Posterior vena cava (tissue), 2 donors: ENCODE results near the gene REM2. TPM values are rescaled to one million over a fixed set of nuclear protein-coding genes. Genes with fewer than 3 reads are reported as not detected.
A peak's percentile ranks its signal among the peaks of the same experiment; 100 is the strongest.

Experiments
- DNase-seq: peaks from one replicate; pipeline ENCODE4 v3.0.0-alpha.2; 2020; ENCODE audit warnings: low spot score
- intact Hi-C, 2 donors: fragments of 100-400 bp; cut with DNase I; formaldehyde crosslinking; loops; one replicate each; pipeline versions ENCODE4 v1.14.1 to v1.14.2; 2022 to 2023
- total RNA-seq, 2 donors: library from RNA; stranded (reverse); fragmentation: NEBNext Ultra II Directional; extraction: Animal tissue kit (Norgen Biotek cat#: 25700); gene quantifications; one replicate each; pipeline ENCODE4 v1.2.1, GENCODE V29; 2021
- donor health status: DM: yes; HTN: yes; CAD: no.
- donor health status: DM: yes; HTN: yes; CAD: no.

REM2 gene
- total RNA-seq, 2 donors from 2014 or later = 0.23 to 0.43 TPM

GRCh38 chr14:22870811-22871223 is 12.2 kb upstream of the REM2 start:
- intact Hi-C loops = loop anchor here in 1 of 2 donors (5.0 kb wide), 1 partner anchor 451 kb away; the partner anchor contains the start of gene PABPN1
- DNase-seq = no peak

DNA sequence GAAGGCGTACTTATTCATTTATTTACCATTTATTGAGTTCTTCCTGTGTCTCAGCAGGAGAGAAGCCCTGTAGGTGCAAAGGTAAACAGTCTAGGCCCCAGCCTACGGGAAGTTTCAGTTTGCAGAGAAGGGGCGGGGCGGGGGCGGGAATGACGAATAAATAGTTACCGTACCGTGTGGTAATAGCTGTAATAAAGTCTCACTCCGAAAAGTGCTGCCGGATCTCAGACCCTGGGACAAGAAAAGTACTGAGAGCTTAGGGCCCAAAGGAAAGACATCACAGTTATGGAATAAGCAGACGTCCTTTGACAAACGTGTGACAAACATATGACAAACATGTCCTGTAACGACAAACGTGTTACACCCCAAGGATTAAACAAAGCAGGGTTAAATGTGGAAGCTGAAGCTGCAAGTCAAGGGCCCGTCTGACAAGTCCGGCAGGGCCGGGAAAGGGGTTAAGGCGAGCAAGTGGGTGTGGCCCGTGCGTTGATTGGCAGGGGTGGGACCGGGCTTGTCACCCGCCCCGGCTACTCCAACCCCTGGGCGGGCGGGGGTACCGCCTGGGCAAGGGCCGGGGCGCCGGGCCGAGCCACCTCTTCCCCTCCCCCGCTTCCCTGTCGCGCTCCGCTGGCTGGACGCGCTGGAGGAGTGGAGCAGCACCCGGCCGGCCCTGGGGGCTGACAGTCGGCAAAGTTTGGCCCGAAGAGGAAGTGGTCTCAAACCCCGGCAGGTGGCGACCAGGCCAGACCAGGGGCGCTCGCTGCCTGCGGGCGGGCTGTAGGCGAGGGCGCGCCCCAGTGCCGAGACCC is 11.6 kb upstream of the REM2 start, which contains the start of gene LRP10:
LRP10 (plus strand) TSS at position 517 of the 809 bp plus-strand sequence. CDS start 564 bp downstream, outside the sequence.
- intact Hi-C loops = loop anchor here in 1 of 2 donors (5.0 kb wide), 1 partner anchor 451 kb away; the partner anchor contains the start of gene PABPN1
- peak; percentile 96 for DNase-seq

- peak; percentile 93 for DNase-seq
Observed at GRCh38 chr14:22872033-22872832, 10.8 kb upstream of the REM2 start.

DNA sequence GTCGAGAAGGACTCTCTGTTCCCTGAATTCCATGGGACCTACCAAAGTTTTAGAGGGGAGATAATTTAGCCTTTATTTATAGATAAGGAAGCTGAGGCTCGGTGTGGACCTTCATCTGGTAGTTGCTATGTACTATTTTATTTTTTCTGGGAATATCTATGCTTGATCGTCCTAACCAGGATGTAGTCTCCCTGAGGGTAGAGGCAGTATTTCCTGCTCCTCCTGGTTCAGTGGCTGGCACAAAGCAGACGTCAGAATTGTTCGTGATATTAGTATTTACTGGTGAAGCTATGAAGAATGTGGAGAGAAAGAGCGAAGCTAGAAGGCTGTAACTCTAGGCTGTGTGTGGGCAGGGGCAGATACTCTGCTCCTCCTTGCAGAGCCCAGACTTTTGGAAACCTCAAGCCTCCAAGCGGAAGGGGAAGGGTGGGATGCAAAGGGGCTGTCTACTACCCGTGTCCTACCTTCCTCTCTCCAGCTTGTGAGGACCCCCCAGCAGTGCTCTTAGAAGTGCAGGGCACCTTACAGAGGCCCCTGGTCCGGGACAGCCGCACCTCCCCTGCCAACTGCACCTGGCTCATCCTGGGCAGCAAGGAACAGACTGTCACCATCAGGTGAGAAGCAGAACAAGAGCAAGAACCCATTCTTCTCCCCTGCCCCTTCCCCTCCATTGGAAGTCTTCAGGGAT is 10.0 kb upstream of the REM2 start:
- DNase-seq = no peak
- intact Hi-C loops = loop anchor here in 1 of 2 donors (5.0 kb wide), 1 partner anchor 449 kb away; the partner anchor contains the start of gene PABPN1

More at GRCh38 chr14:22872033-22872832, 10.8 kb upstream of the REM2 start:
- intact Hi-C loops = loop anchor here in 1 of 2 donors (5.0 kb wide), 1 partner anchor 450 kb away; the partner anchor contains the start of gene PABPN1

DNA sequence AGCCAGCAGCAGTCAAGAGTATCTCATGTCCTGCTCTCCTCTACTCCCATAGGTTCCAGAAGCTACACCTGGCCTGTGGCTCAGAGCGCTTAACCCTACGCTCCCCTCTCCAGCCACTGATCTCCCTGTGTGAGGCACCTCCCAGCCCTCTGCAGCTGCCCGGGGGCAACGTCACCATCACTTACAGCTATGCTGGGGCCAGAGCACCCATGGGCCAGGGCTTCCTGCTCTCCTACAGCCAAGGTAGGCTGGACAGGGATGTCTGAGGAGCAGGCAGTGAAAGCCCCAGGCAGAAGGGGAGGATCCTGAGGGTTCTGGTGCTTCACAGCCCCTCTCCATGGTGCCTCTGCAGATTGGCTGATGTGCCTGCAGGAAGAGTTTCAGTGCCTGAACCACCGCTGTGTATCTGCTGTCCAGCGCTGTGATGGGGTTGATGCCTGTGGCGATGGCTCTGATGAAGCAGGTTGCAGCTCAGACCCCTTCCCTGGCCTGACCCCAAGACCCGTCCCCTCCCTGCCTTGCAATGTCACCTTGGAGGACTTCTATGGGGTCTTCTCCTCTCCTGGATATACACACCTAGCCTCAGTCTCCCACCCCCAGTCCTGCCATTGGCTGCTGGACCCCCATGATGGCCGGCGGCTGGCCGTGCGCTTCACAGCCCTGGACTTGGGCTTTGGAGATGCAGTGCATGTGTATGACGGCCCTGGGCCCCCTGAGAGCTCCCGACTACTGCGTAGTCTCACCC is 7.8 kb upstream of the REM2 start:
- no peak for DNase-seq
- intact Hi-C loops = no loop called here

DNA sequence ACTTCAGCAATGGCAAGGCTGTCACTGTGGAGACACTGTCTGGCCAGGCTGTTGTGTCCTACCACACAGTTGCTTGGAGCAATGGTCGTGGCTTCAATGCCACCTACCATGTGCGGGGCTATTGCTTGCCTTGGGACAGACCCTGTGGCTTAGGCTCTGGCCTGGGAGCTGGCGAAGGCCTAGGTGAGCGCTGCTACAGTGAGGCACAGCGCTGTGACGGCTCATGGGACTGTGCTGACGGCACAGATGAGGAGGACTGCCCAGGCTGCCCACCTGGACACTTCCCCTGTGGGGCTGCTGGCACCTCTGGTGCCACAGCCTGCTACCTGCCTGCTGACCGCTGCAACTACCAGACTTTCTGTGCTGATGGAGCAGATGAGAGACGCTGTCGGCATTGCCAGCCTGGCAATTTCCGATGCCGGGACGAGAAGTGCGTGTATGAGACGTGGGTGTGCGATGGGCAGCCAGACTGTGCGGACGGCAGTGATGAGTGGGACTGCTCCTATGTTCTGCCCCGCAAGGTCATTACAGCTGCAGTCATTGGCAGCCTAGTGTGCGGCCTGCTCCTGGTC is 7.2 kb upstream of the REM2 start:
- intact Hi-C loops = no loop called here
- no peak for DNase-seq

DNA sequence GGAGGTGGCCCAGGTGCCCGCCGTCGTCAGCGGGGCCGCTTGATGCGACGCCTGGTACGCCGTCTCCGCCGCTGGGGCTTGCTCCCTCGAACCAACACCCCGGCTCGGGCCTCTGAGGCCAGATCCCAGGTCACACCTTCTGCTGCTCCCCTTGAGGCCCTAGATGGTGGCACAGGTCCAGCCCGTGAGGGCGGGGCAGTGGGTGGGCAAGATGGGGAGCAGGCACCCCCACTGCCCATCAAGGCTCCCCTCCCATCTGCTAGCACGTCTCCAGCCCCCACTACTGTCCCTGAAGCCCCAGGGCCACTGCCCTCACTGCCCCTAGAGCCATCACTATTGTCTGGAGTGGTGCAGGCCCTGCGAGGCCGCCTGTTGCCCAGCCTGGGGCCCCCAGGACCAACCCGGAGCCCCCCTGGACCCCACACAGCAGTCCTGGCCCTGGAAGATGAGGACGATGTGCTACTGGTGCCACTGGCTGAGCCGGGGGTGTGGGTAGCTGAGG is 6.0 kb upstream of the REM2 start:
- intact Hi-C loops = no loop called here
- DNase-seq = no peak

DNA sequence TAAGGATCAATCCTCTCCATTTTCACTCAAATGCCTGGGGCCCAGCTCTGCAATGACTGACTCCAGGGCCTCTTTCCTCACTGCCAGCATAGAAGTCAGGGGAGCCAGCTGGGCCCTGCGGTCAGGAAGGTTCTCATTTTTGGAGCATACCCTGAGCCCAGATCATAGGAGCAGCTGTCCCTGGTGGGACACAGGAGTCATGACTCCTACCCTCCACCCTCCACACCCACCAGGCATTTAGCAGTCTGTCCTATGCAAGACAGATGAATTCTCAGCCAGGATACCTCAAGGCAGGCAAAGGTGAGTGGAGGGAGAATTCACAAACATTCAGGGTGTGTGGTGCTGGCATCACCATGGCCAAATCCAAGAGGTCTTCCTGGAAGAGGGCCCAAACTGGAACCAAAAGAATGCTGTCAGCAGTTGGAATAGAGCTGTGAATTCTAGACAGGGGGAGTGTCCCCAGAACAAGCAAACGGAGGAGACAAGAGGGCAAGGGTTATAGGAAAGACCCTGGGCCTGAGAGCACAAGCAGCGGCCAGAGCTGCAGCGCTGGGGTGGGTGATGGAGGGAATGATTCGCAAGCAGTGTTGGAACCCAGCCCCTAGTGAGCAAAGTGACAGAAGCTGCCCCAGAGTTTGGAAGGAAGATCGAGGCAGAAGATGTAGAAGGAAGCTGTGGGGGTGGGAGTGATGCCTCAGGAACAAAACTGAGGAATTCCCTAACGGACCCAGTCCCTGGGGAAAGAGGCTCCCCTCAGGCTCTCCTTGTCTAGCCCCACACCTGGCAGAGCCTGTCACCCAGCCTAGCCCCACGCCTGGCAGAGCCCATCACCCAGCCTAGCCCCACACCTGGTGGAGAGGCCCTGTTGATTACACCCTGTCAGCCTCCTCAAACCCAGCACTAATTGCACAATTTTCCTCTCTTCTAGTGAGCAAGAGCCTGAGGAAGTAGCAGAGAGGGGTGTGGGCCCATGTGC is 4.5 kb upstream of the REM2 start:
- DNase-seq = no peak
- intact Hi-C loops = no loop called here

DNA sequence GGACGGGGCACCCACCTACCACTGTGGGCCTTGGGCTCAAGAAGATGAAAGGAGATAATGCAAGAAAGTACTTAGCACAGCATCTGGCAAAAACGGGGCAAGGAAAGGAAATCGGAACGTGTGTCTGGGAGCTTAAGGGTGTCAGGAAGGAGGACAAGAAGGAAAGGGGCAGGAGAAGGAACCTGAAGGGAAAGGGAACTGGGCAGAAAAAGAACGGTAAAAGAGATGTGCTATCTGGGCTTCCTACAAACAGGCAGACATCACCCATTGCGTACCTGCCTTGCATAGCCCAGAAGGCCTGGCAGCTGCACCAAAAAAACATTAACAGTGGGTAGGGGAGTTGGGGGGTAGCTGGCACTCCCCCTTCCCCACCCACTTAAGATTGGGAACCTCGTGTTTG is 958 bp upstream of the REM2 start:
- intact Hi-C loops = no loop called here
- no peak for DNase-seq

DNA sequence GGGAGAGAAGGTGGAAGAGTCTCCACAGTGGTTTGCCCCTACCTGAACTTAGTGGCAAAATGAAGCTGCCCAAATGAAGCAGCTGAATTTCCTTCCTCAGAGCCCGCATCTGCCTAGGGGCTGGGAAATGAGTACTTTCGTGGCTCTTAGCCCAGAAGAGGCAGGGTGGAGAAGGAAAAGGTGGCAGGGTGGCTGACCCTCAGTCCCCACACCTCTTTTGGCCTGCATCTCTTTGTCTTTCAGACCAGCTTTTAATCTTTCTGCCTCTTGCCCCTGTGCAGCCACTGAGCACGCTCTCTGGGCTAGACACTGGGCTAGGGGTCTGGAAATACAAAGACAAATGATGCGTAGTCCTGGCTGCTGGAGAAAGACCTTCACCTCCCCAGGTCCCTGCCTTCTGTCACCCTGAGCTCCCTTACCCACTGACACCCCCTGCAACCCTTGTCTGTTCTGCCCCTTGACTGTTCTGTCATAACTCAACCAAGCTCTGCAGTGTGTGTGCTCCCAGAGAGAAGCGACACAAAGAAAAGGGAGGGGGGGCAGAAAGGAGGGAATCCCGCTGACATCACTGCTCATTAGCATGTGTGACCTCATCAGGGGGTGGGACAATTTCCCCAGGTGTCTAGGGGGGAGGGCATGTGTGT is 371 bp upstream of the REM2 start:
- intact Hi-C loops = no loop called here
- DNase-seq = no peak

DNA sequence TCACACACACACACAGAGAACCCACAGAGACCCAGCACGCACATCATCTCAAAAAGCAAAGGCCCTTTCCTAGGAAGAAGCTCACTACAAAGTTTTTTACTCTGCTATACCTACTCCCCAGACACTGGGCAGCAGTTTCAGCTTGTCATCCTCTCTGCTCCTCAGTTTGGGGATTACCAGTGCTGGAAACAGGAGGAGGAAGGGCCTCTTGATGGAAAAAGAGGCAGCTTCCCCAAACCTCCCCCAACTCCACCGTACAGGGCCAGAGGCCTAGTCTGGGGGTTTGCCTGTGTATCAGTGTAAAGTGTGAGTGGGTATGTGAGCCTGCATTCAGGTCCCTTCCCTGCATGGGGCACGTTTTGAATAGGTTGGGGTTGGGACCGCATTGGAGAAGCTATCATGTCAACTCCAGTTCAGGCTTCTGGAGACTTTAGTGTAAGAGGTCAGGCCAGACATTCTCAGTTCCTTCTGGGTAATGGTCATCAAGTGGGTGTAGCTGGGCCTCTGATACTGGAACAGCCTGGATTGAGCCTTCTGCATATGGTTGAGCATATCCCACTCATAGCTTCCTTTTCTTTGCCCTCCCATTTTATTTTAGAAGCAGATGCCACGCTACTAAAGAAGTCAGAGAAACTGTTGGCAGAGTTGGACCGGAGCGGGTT is 1.2 kb downstream of the REM2 start:
- intact Hi-C loops = no loop called here
- DNase-seq = no peak

DNA sequence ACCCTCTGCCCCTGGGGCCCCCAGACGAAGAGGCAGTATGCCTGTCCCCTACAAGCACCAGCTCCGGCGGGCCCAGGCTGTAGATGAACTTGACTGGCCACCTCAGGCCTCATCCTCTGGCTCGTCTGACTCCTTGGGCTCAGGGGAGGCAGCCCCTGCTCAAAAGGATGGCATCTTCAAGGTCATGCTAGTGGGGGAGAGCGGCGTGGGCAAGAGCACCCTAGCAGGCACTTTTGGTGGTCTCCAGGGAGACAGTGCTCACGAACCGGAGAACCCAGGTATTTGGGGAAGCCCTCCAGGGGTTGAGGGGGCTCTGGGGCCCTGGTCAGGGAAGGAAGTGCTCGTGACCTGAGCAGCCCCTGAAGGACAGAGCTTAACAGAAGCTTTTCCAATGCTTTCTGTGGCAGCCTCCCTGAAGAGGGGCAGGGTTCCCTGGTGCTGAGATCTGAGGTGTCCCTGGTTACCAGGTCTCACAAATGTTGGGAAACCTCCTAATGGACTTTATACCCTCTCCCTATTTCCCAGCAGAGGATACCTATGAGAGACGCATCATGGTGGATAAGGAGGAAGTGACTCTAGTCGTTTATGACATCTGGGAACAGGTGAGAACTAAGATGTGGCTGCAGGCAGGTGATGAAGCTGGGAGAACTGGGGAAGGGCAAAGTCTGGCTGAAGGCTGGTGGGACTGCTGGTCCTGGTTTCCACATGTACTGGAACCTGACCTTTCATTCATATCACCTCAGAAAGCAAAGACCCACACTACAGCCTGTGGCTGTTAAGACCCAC is 1.9 kb downstream of the REM2 start:
- intact Hi-C loops = no loop called here
- no peak for DNase-seq

DNA sequence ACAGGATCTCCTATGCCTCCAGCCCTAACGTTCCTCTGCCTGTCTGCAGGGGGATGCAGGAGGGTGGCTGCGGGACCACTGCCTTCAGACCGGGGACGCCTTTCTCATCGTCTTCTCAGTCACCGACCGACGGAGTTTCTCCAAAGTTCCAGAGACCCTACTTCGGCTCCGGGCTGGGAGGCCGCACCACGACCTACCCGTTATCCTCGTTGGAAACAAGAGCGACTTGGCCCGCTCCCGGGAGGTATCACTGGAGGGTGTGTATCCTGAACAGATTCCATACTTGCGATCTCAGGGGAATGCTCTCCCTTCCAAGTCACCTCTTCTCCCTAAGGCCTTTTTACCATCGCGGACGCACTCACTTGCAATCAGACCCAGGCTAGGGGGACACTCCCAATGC is 3.0 kb downstream of the REM2 start:
- intact Hi-C loops = no loop called here
- no peak for DNase-seq

GRCh38 chr14:22886500-22887259 is 3.7 kb downstream of the REM2 start:
- peak; percentile 87 for DNase-seq
- intact Hi-C loops = no loop called here
